WTC11 (cell line): Measurements from ENCODE around the gene SART1. TPM values are rescaled to one million over a fixed set of nuclear protein-coding genes. Genes with fewer than 3 reads are reported as not detected.

Source experiments
- ERG ChIP-seq: fragments of 250-450 bp; sonication (Bioruptor Pico); IDR thresholded peaks from 2 replicates; pipeline ENCODE4 v1.8.0; 2021; ENCODE audit warnings: mild to moderate bottlenecking
- ESRRA ChIP-seq: sonication (generic); formaldehyde crosslinking; IDR thresholded peaks from 2 replicates; pipeline ENCODE4 v1.8.1; 2022; ENCODE audit warnings: mild to moderate bottlenecking, missing genetic modification reagents, borderline replicate concordance
- FOXP1 ChIP-seq: sonication (generic); formaldehyde crosslinking; IDR thresholded peaks from 2 replicates; pipeline ENCODE4 v1.8.0; 2022; ENCODE audit warnings: missing genetic modification reagents, mild to moderate bottlenecking, moderate library complexity, borderline replicate concordance
- IRF1 ChIP-seq: sonication (generic); formaldehyde crosslinking; IDR thresholded peaks from 2 replicates; pipeline ENCODE4 v1.8.0; 2023; ENCODE audit warnings: missing genetic modification reagents
- NFE2L1 ChIP-seq: sonication (generic); formaldehyde crosslinking; IDR thresholded peaks from 2 replicates; pipeline ENCODE4 v1.8.1; 2023; ENCODE audit warnings: missing genetic modification reagents
- PRRX2 ChIP-seq: fragments of 250-450 bp; sonication (Bioruptor Pico); IDR thresholded peaks from 2 replicates; pipeline ENCODE4 v1.8.0; 2021; ENCODE audit warnings: mild to moderate bottlenecking
- SMAD3 ChIP-seq: sonication (generic); formaldehyde crosslinking; IDR thresholded peaks from 2 replicates; pipeline ENCODE4 v1.8.0; 2022; ENCODE audit warnings: missing genetic modification reagents, mild to moderate bottlenecking, borderline replicate concordance
- TP53 ChIP-seq: sonication (generic); formaldehyde crosslinking; IDR thresholded peaks from 2 replicates; pipeline ENCODE4 v1.8.1; 2023; ENCODE audit warnings: mild to moderate bottlenecking, missing genetic modification reagents
- USF1 ChIP-seq: sonication (generic); formaldehyde crosslinking; IDR thresholded peaks from 2 replicates; pipeline ENCODE4 v1.8.0; 2022; ENCODE audit warnings: mild to moderate bottlenecking, missing genetic modification reagents
- ZBTB21 ChIP-seq: sonication (generic); formaldehyde crosslinking; IDR thresholded peaks from 2 replicates; pipeline ENCODE4 v1.8.1; 2023; ENCODE audit warnings: mild to moderate bottlenecking, missing genetic modification reagents, borderline replicate concordance
- ZNF121 ChIP-seq: sonication (generic); formaldehyde crosslinking; IDR thresholded peaks from 2 replicates; pipeline ENCODE4 v1.8.0; 2023; ENCODE audit warnings: missing genetic modification reagents
- ZNF317 ChIP-seq: sonication (generic); formaldehyde crosslinking; IDR thresholded peaks from 2 replicates; pipeline ENCODE4 v1.8.1; 2023; ENCODE audit warnings: low read depth, mild to moderate bottlenecking, moderate library complexity, missing genetic modification reagents, borderline replicate concordance
- ZNF423 ChIP-seq: fragments of 250-450 bp; sonication (Bioruptor Pico); IDR thresholded peaks from 2 replicates; pipeline ENCODE4 v2.1.2; 2022; ENCODE audit warnings: mild to moderate bottlenecking, moderate library complexity
- total RNA-seq: library from RNA; stranded (reverse); gene quantifications from 3 replicates; pipeline ENCODE4 v1.2.3, GENCODE V29; 2021
- TF ChIP-seq, protein P1 (sequence below): fragments of 250-450 bp; sonication (Bioruptor Pico); IDR thresholded peaks from 2 replicates; pipeline ENCODE4 v1.9.0; 2021; ENCODE audit warnings: mild to moderate bottlenecking
- TF ChIP-seq, protein P2 (sequence below): sonication (generic); formaldehyde crosslinking; IDR thresholded peaks from 2 replicates; pipeline ENCODE4 v1.8.1; 2022; ENCODE audit warnings: low read depth, mild to moderate bottlenecking, moderate library complexity, missing genetic modification reagents, borderline replicate concordance
- TF ChIP-seq, protein P3 (sequence below): fragments of 200-600 bp; IDR thresholded peaks from 2 replicates; pipeline ENCODE4 v1.8.0; 2022; ENCODE audit warnings: antibody characterized with exemption
- TF ChIP-seq, protein P4 (sequence below): fragments of 250-450 bp; sonication (Bioruptor Pico); IDR thresholded peaks from 2 replicates; pipeline ENCODE4 v1.9.0; 2021; ENCODE audit warnings: mild to moderate bottlenecking
- TF ChIP-seq, protein P5 (sequence below): sonication (generic); formaldehyde crosslinking; IDR thresholded peaks from 2 replicates; pipeline ENCODE4 v1.8.0; 2023; ENCODE audit warnings: mild to moderate bottlenecking, missing genetic modification reagents
- TF ChIP-seq, protein P6 (sequence below): fragments of 250-450 bp; sonication (Bioruptor Pico); IDR thresholded peaks from 2 replicates; pipeline ENCODE4 v1.9.0; 2021; ENCODE audit warnings: moderate library complexity, mild to moderate bottlenecking, inconsistent platforms, borderline replicate concordance
- TF ChIP-seq, protein P7 (sequence below): fragments of 250-450 bp; sonication (Bioruptor Pico); IDR thresholded peaks from 2 replicates; pipeline ENCODE4 v1.9.0; 2021; ENCODE audit warnings: mild to moderate bottlenecking, borderline replicate concordance

Gene SART1
- total RNA-seq, 1 experiment from 2014 or later, result 57.0 TPM

GRCh38 chr11:65961267-65962140 lies at the start of gene SART1 (continued):
- TF ChIP-seq, protein P1, sequence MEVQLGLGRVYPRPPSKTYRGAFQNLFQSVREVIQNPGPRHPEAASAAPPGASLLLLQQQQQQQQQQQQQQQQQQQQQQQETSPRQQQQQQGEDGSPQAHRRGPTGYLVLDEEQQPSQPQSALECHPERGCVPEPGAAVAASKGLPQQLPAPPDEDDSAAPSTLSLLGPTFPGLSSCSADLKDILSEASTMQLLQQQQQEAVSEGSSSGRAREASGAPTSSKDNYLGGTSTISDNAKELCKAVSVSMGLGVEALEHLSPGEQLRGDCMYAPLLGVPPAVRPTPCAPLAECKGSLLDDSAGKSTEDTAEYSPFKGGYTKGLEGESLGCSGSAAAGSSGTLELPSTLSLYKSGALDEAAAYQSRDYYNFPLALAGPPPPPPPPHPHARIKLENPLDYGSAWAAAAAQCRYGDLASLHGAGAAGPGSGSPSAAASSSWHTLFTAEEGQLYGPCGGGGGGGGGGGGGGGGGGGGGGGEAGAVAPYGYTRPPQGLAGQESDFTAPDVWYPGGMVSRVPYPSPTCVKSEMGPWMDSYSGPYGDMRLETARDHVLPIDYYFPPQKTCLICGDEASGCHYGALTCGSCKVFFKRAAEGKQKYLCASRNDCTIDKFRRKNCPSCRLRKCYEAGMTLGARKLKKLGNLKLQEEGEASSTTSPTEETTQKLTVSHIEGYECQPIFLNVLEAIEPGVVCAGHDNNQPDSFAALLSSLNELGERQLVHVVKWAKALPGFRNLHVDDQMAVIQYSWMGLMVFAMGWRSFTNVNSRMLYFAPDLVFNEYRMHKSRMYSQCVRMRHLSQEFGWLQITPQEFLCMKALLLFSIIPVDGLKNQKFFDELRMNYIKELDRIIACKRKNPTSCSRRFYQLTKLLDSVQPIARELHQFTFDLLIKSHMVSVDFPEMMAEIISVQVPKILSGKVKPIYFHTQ, result no peak
- TF ChIP-seq NFE2L1 (no peak), ZNF121 (CRISPR knock-in tag) (no peak), SMAD3 (CRISPR knock-in tag) (no peak; the same call in 1 of the 2 replicates), ZNF317 (CRISPR knock-in tag) (no peak; the same call in 1 of the 2 replicates), FOXP1 (no peak), ZNF423 (no peak), ESRRA (peak; percentile 75; the same call in 1 of the 2 replicates), IRF1 (no peak), USF1 (CRISPR knock-in tag) (no peak), PRRX2 (CRISPR knock-in tag) (no peak), ZBTB21 (CRISPR knock-in tag) (no peak), ERG (CRISPR knock-in tag) (no peak), TP53 (CRISPR knock-in tag) (no peak)
- TF ChIP-seq, protein P2, sequence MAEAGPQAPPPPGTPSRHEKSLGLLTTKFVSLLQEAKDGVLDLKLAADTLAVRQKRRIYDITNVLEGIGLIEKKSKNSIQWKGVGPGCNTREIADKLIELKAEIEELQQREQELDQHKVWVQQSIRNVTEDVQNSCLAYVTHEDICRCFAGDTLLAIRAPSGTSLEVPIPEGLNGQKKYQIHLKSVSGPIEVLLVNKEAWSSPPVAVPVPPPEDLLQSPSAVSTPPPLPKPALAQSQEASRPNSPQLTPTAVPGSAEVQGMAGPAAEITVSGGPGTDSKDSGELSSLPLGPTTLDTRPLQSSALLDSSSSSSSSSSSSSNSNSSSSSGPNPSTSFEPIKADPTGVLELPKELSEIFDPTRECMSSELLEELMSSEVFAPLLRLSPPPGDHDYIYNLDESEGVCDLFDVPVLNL (CRISPR knock-in tag), result no peak
- TF ChIP-seq, protein P3, sequence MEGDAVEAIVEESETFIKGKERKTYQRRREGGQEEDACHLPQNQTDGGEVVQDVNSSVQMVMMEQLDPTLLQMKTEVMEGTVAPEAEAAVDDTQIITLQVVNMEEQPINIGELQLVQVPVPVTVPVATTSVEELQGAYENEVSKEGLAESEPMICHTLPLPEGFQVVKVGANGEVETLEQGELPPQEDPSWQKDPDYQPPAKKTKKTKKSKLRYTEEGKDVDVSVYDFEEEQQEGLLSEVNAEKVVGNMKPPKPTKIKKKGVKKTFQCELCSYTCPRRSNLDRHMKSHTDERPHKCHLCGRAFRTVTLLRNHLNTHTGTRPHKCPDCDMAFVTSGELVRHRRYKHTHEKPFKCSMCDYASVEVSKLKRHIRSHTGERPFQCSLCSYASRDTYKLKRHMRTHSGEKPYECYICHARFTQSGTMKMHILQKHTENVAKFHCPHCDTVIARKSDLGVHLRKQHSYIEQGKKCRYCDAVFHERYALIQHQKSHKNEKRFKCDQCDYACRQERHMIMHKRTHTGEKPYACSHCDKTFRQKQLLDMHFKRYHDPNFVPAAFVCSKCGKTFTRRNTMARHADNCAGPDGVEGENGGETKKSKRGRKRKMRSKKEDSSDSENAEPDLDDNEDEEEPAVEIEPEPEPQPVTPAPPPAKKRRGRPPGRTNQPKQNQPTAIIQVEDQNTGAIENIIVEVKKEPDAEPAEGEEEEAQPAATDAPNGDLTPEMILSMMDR, result no peak
- TF ChIP-seq, protein P4, sequence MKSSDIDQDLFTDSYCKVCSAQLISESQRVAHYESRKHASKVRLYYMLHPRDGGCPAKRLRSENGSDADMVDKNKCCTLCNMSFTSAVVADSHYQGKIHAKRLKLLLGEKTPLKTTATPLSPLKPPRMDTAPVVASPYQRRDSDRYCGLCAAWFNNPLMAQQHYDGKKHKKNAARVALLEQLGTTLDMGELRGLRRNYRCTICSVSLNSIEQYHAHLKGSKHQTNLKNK (CRISPR knock-in tag), result no peak
- TF ChIP-seq, protein P5, sequence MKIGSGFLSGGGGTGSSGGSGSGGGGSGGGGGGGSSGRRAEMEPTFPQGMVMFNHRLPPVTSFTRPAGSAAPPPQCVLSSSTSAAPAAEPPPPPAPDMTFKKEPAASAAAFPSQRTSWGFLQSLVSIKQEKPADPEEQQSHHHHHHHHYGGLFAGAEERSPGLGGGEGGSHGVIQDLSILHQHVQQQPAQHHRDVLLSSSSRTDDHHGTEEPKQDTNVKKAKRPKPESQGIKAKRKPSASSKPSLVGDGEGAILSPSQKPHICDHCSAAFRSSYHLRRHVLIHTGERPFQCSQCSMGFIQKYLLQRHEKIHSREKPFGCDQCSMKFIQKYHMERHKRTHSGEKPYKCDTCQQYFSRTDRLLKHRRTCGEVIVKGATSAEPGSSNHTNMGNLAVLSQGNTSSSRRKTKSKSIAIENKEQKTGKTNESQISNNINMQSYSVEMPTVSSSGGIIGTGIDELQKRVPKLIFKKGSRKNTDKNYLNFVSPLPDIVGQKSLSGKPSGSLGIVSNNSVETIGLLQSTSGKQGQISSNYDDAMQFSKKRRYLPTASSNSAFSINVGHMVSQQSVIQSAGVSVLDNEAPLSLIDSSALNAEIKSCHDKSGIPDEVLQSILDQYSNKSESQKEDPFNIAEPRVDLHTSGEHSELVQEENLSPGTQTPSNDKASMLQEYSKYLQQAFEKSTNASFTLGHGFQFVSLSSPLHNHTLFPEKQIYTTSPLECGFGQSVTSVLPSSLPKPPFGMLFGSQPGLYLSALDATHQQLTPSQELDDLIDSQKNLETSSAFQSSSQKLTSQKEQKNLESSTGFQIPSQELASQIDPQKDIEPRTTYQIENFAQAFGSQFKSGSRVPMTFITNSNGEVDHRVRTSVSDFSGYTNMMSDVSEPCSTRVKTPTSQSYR (CRISPR knock-in tag), result no peak
- TF ChIP-seq, protein P6, sequence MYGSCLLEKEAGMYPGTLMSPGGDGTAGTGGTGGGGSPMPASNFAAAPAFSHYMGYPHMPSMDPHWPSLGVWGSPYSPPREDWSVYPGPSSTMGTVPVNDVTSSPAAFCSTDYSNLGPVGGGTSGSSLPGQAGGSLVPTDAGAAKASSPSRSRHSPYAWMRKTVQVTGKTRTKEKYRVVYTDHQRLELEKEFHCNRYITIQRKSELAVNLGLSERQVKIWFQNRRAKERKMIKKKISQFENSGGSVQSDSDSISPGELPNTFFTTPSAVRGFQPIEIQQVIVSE (CRISPR knock-in tag), result no peak
- TF ChIP-seq, protein P7, sequence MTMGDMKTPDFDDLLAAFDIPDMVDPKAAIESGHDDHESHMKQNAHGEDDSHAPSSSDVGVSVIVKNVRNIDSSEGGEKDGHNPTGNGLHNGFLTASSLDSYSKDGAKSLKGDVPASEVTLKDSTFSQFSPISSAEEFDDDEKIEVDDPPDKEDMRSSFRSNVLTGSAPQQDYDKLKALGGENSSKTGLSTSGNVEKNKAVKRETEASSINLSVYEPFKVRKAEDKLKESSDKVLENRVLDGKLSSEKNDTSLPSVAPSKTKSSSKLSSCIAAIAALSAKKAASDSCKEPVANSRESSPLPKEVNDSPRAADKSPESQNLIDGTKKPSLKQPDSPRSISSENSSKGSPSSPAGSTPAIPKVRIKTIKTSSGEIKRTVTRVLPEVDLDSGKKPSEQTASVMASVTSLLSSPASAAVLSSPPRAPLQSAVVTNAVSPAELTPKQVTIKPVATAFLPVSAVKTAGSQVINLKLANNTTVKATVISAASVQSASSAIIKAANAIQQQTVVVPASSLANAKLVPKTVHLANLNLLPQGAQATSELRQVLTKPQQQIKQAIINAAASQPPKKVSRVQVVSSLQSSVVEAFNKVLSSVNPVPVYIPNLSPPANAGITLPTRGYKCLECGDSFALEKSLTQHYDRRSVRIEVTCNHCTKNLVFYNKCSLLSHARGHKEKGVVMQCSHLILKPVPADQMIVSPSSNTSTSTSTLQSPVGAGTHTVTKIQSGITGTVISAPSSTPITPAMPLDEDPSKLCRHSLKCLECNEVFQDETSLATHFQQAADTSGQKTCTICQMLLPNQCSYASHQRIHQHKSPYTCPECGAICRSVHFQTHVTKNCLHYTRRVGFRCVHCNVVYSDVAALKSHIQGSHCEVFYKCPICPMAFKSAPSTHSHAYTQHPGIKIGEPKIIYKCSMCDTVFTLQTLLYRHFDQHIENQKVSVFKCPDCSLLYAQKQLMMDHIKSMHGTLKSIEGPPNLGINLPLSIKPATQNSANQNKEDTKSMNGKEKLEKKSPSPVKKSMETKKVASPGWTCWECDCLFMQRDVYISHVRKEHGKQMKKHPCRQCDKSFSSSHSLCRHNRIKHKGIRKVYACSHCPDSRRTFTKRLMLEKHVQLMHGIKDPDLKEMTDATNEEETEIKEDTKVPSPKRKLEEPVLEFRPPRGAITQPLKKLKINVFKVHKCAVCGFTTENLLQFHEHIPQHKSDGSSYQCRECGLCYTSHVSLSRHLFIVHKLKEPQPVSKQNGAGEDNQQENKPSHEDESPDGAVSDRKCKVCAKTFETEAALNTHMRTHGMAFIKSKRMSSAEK (CRISPR knock-in tag), result no peak
